Glutamatergic neuron (in vitro differentiated cells): ENCODE data around the gene TOGARAM1. TPM values are rescaled to one million over a fixed set of nuclear protein-coding genes. Genes with fewer than 3 reads are reported as not detected.

Experiments
- DNase-seq: peaks from one replicate; pipeline ENCODE4 v3.0.0; 2022
- H3K27ac Mint-ChIP-seq: one replicate; pipeline ENCODE4 v1.8.0; 2020; ENCODE audit warnings: mild to moderate bottlenecking, mixed read lengths, inconsistent platforms; ENCODE audit not compliant: unreplicated experiment
- H3K27me3 Mint-ChIP-seq: one replicate; pipeline ENCODE4 v1.8.0; 2020; ENCODE audit warnings: mild to moderate bottlenecking, moderate library complexity, mixed read lengths, inconsistent platforms; ENCODE audit not compliant: unreplicated experiment
- H3K36me3 Mint-ChIP-seq: one replicate; pipeline ENCODE4 v1.8.0; 2020; ENCODE audit warnings: mild to moderate bottlenecking, mixed read lengths, inconsistent platforms; ENCODE audit not compliant: unreplicated experiment
- H3K4me1 Mint-ChIP-seq: one replicate; pipeline ENCODE4 v1.8.0; 2020; ENCODE audit warnings: mild to moderate bottlenecking, low read depth, mixed read lengths, inconsistent platforms; ENCODE audit not compliant: unreplicated experiment
- H3K4me3 Mint-ChIP-seq: one replicate; pipeline ENCODE4 v1.8.0; 2020; ENCODE audit warnings: mild to moderate bottlenecking, mixed read lengths, inconsistent platforms; ENCODE audit not compliant: unreplicated experiment
- H3K9me3 Mint-ChIP-seq: one replicate; pipeline ENCODE4 v1.8.0; 2020; ENCODE audit warnings: mild to moderate bottlenecking, moderate library complexity, mixed read lengths, inconsistent platforms; ENCODE audit not compliant: unreplicated experiment
- CTCF ChIP-seq: fragments of 200-600 bp; sonication (generic); IDR thresholded peaks from one replicate; pipeline ENCODE4 v1.5.0; 2021; ENCODE audit not compliant: partially characterized antibody, unreplicated experiment
- total RNA-seq: library from RNA; stranded (reverse); fragmentation: NEBNext Ultra II Directional; extraction: Animal tissue kit (Norgen Biotek cat#: 25700); gene quantifications from one replicate; pipeline ENCODE4 v1.2.1, GENCODE V29; 2021; ENCODE audit not compliant: unreplicated experiment

The TOGARAM1 gene
- total RNA-seq, 1 donor from 2014 or later: 16.7 TPM

GRCh38 chr14:44995770-44996294 lies 33.8 kb downstream of the TOGARAM1 start:
- no peaks in the 10 kb centered on the region for H3K27me3 Mint-ChIP-seq
- H3K4me3 Mint-ChIP-seq: no peak overlapping the region
- peaks cover 5% of the 10 kb centered on the region for H3K36me3 Mint-ChIP-seq
- no peaks in the 10 kb centered on the region for H3K9me3 Mint-ChIP-seq
- no peaks in the 10 kb centered on the region for H3K4me1 Mint-ChIP-seq
- no peak overlapping the region for H3K27ac Mint-ChIP-seq
- no peak for DNase-seq
- TF ChIP-seq CTCF: no peak

DNA sequence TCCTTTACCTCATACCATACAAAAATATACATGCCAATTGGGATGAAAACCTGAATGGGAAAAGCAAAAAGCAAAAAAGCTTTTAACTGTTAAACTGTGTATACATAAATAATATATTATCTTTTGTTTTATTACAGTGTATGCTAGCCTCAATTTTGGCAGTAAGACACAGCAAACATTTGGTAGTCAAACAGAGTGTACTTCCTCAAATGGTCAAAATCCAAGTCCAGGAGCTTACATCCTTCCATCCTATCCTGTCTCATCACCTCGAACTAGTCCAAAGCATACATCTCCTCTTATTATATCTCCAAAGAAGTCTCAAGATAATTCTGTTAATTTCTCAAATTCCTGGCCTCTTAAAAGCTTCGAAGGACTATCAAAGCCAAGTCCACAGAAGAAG lies 41.9 kb downstream of the TOGARAM1 start:
- no peaks in the 10 kb centered on the region for H3K4me1 Mint-ChIP-seq

GRCh38 chr14:45015133-45015532 lies 53.1 kb downstream of the TOGARAM1 start:
- Mint-ChIP-seq H3K27ac (no peak overlapping the region), H3K9me3 (no peaks in the 10 kb centered on the region), H3K4me3 (no peak overlapping the region), H3K27me3 (peaks cover 3% of the 10 kb centered on the region), H3K4me1 (peaks cover 2% of the 10 kb centered on the region), H3K36me3 (no peaks in the 10 kb centered on the region)
- DNase-seq: no peak
- no peak for TF ChIP-seq CTCF

More for the DNA sequence above, 41.9 kb downstream of the TOGARAM1 start:
- Mint-ChIP-seq H3K9me3 (no peaks in the 10 kb centered on the region), H3K27ac (no peak overlapping the region), H3K4me3 (no peak overlapping the region), H3K27me3 (no peaks in the 10 kb centered on the region), H3K36me3 (no peaks in the 10 kb centered on the region)
- DNase-seq: no peak
- TF ChIP-seq CTCF: no peak

- H3K36me3 Mint-ChIP-seq: no peaks in the 10 kb centered on the region
- H3K27me3 Mint-ChIP-seq: no peaks in the 10 kb centered on the region
- no peak for TF ChIP-seq CTCF
- no peaks in the 10 kb centered on the region for H3K9me3 Mint-ChIP-seq
- DNase-seq: no peak
- H3K4me3 Mint-ChIP-seq: no peak overlapping the region
- no peak overlapping the region for H3K27ac Mint-ChIP-seq
- no peaks in the 10 kb centered on the region for H3K4me1 Mint-ChIP-seq
These were observed 66.2 kb downstream of the TOGARAM1 start for GRCh38 chr14:45028107-45028626.

- Mint-ChIP-seq H3K9me3 (peaks cover 4% of the 10 kb centered on the region), H3K4me3 (no peak overlapping the region), H3K27me3 (no peaks in the 10 kb centered on the region), H3K4me1 (no peaks in the 10 kb centered on the region), H3K36me3 (peaks cover 17% of the 10 kb centered on the region), H3K27ac (no peak overlapping the region)
- DNase-seq: no peak
- no peak for TF ChIP-seq CTCF
These were observed 72.7 kb downstream of the TOGARAM1 start for GRCh38 chr14:45034730-45035129.
